Fibroblast of skin of abdomen (primary cell): ENCODE results near the gene ZDBF2. TPM values are rescaled to one million over a fixed set of nuclear protein-coding genes. Genes with fewer than 3 reads are reported as not detected.
"Not testable (repeated sequence)": the region's sequence is repeated elsewhere in the genome, so short reads cannot be mapped to it uniquely, and the experiment has no call there.

ENCODE experiments used
- DNase-seq: peaks from one replicate; pipeline ENCODE4 v3.0.0-alpha.2; 2013
- polyA plus RNA-seq, 2 experiments: library from polyadenylated mRNA; unstranded; fragments of 120-200 nt; gene quantifications; one replicate each; pipeline ENCODE4 v1.2.1, GENCODE V29; 2013; ENCODE audit not compliant: insufficient read length in 2 of 2

Gene ZDBF2
- 4.0 TPM for polyA plus RNA-seq (2013, experiment 1 of 2; ENCODE audit: insufficient read length)
- 3.9 TPM for polyA plus RNA-seq (2013, experiment 2 of 2; ENCODE audit: insufficient read length)

DNA sequence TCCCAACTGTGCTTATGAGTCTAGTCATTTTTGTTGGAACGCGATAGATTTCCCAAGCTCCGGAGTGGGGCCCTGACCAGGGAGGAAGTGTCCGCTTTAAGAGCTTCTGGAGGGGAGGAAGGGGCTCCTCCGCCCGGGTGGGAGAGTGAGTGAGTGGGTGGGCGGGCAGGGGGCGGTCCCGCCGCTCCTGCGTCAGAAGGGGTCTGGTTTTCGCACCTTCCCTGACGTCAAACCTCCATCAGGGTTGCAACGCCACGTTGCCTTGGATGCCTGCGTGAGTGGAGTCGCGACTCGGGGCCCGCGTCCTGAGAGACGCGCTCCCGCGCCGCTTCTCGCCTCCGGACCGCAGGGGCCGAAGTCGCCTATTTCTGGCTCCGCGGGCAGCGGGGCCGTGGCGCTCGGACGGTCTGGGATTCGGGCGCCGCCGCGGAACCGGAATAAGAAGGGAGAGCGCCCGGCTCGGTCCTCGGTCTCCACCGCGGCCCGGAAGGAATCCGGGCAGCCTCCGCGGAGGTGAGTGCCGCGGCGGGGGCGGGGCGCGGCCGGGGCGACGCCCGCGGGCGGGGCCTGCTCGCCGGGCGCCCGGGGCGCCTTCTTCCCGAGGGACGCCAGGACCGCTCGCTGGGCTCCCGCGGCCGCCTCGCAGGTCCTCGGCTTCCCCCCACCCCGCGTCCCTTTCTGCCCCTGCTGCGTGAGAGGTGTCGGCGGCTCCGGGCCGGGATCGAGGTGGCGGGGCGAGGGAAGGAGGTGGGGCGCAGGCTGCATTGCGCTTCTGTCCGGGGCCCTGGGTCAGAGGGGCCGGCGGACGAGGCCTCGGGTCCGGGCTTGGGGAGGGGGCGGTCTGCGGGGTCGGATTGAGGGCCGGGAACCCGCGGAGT is at the start of gene ZDBF2:
ZDBF2 (plus strand) TSS at position 230 of the 878 bp plus-strand sequence. CDS start 7,187 bp downstream, outside the sequence.
- DNase-seq, result peak; percentile 67

DNA sequence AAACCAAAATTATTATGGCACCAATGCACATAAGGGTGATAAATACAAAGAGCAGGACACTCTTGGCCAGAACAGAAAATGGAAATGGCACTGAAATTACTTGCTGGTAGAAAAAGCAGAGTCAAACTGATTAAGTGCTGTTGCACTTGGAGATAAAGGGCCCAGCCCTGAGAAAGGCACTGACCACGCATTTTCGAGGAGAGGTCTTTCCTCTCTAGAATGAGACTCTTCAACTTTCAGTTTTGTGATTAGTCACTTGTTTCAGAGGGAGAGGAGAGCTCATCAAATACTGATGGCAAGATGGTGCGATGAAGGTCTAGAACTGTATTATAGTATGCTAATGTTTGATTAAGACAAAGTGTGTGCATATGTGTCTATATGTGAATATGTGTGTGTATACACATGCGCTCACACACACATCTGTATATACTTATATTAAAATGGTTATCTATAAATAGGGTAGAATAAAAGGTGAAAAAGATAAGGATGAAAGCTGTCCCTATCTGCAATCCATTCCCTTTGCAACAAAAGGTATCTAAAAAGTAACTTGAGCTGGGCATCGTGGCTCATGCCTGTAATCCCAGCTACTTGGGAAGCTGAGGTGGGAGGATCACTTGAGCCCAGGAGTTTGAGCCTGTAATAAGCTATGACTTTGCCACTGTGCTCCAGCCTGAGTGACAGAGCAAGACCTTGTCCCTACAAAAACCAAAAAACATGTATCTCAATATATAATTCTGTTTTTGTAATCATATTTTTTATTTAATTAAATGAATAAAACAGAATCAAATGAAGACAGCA is 48.8 kb upstream of the ZDBF2 start:
- DNase-seq, result no peak

DNA sequence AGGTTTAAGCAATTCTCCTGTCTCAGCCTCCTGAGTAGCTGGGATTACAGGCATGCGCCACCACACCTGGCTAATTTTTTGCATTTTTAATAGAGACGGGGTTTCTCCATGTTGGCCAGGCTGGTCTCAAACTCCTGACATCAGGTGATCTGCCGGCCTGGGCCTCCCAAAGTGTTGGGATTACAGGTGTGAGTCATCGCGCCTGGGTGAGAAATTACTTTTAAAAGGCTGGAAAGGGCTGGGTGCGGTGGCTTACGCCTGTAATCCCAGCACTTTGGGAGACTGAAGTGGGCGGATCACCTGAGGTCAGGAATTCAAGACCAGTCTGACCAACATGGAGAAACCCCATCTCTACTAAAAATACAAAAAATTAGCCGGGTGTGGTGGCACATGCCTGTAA is 45.8 kb upstream of the ZDBF2 start:
- not testable (repeated sequence) for DNase-seq

DNA sequence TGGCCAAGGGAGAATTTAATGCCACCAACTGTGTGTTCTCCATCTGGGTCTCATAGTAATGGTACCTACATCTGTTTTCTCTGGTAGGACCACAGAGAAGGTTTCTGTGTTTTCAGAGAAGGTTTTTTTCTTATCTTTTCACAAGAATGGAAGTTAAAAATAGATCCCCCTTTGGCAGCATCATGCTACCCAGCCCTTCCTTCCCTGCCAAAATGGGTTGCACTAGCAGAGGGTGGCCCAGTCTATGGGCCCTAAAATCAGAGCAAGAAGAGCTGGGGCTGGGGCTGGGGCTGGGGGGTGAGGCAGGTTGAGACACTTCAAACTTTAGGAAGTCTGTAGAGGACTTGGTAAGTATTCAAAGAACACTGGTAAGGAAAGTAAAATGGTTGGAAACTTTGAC is 44.8 kb upstream of the ZDBF2 start:
- DNase-seq, result no peak

GRCh38 chr2:206230060-206230762 is 44.3 kb upstream of the ZDBF2 start:
- DNase-seq, result no peak

- DNase-seq, result no peak
These were observed 42.7 kb upstream of the ZDBF2 start for GRCh38 chr2:206231669-206232286.

DNA sequence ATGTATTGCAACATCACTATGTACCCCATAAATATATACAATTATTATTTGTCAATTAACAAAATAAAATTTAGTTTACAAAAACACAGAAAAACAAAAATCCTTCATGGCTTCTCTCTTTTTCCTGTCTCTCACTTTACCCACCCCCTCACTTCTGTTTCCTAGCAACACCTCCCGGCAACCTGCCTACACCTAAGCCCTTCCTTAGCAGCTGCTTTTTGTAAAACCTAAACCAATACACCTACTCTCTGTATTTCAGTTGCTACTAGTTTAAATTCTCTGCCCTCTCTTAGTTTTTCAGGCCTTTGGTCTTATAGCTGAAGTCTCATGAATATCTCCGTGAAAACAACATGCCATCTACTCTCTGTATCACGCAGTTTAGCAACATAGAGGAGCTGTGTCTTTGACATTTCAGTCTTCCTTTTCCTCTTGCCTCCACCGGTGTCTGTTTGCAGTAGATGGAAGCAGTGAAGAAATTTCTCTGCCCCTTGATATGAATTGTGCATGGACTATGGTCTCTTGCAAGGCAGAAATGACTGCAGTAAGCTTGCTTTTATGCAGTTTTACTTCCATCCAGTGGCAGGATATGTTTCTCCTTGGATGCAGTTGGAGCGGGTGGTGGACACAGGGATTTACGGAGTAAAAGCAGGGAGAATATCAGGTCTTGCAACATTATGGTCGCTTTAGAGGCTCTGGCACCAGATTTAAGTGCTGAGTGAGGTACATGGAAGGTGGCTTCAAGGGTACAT is 42.0 kb upstream of the ZDBF2 start:
- DNase-seq, result no peak

DNA sequence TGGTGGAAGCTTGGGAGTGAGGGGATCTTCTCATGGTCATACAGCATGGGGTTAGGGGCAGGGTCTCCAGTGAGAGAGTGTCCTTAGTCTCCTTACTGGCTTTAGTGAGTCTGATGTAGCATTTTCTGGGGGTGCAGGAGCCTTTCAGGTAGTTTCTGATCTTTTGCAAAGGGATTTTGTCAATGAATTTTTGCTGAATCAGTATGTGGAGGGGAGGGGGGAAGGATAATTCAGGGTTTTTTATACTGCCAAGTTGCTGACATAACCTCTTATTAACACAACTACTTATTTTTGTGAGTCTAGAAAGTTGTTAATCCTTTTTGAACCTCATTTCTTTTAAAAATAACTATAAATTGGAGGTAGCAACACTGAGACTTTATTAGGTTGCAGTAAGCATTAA is 35.3 kb upstream of the ZDBF2 start:
- DNase-seq, result no peak

DNA sequence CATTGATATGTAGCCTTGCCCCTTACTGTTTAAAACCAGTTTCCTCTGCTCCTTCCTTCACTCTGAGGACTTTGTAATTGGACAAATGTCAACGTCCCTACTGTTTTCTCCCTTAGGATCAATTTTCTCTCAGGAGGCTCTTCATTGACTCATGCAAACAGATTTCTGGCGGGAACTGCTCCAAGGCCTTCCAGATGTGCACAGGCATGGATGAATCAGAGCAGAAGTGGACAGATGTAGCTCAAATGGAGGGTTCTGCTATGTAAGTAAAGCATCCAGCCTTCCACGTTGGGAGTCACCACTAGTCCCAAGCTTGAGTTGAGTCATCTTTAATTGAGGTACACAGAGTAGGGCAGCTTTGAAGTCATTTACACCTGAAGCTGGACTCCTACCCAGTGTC is 34.1 kb upstream of the ZDBF2 start:
- peak; percentile 17 for DNase-seq

DNA sequence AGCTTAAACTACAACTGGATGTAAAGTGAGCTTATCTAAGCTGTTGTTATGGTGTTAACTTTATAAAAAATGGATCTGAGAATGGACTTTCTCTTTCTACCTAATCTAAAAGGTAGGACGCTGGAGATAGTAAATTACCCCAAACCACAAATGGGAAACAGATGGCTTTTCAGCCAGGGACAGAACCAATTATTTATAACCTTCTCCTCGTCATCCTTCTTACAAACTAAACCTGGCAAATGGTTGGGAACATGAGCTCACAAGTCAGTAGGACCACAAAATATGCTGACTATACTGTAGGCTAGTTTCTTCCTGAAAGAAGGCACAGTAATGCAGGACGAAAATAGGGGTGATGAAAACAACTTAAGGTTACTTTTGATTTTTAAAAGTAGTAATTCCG is 32.7 kb upstream of the ZDBF2 start:
- peak; percentile 35 for DNase-seq

DNA sequence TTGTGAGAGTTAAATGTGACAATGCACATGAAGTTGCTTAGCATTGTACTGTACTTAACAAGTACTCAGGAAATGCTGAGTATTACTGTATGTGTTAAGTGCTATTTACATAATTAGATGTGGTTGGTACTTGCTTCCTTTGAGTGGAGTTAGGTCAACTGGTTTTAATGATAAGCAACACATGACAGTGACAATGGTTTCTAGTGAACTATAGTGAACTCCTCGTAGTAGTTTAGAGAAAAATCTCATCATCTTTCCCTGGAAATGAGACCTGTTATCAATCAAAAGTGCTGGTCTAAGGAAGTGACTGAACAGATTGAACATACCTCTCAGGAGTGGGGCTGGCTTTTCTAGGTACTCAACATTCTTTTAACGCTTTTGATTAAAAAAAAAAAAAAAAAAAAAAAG is 29.2 kb upstream of the ZDBF2 start:
- DNase-seq, result no peak

DNA sequence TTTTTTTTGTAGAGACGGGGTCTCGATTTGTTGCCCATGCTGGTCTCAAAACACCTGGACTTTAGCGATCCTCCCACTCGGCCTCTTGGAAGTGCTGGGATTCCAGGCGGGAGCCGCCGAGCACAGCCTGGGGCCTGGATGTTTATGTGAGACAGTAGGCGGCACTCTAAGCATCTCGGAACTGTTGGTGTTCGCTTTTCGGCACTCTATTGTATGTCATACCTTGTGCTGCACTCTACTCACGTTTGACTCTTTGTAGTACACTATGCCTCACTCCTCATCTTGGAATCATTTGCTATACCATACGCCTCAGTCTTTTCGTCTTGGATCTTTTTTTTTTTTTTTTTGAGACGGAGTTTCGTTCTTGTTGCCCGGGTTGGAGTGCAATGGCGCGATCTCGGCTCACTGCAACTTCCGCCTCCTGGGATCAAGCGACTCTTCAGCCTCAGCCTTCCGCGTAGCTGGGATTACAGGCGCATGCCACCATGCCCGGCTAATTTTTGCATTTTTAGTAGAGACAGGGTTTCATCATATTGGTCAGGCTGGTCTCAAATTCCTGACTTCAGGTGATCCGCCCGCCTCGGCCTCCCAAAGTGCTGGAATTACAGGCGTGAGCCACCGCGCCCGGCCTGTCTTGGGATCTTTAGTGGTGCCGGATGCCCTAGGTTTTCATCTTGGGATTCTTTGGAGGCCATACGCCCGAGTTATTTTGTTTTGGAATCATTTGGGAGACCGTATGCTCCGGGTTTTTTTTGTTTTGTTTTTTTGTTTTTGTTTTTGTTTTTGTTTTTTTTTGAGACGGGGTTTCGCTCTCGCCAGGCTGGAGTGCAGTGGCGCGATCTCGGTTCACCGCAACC is 24.2 kb upstream of the ZDBF2 start:
- DNase-seq, result no peak

GRCh38 chr2:206253125-206253776 is 21.2 kb upstream of the ZDBF2 start:
- no peak for DNase-seq

GRCh38 chr2:206253777-206254166 is 20.7 kb upstream of the ZDBF2 start:
- DNase-seq, result no peak

- DNase-seq, result no peak
These were observed 19.5 kb upstream of the ZDBF2 start for GRCh38 chr2:206255003-206255402.

GRCh38 chr2:206256706-206257205 is 17.7 kb upstream of the ZDBF2 start:
- DNase-seq, result no peak

DNA sequence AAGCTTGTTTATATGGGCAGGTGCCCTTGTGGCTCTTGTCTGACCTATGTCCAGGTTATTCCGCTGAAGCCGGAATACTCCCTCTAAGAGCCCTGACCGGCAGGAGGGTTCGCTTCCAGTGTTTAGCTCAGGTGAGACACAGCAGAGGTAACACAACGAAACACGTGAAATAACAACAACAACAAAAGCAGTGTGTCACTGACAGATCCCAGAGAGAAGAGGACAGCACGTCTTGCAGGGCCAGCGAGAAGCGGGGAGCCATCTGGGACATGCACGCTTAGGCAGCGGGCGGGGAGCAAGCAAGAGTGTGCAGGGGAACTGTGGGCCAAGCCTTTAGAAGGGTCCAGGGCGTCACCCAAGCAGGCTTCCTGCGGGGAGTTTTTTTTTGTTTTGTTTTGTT is 17.1 kb upstream of the ZDBF2 start:
- no peak for DNase-seq

- no peak for DNase-seq
These were observed 16.6 kb upstream of the ZDBF2 start for GRCh38 chr2:206257861-206258260.

GRCh38 chr2:206258615-206259014 is 15.8 kb upstream of the ZDBF2 start:
- DNase-seq, result not testable (repeated sequence)
